Pancreas (tissue), 10 donors: ENCODE results near the gene FBXL2. TPM values are rescaled to one million over a fixed set of nuclear protein-coding genes. Genes with fewer than 3 reads are reported as not detected.

Experiments
- ATAC-seq, 4 donors: fragments of 200-7000 bp; cut with Tn5 transposase; one replicate each; pipeline versions ENCODE4 v1.8.0 to v1.9.1; 2020; ENCODE audit warnings: mild to moderate bottlenecking in 4 of 4, moderate library complexity in 4 of 4
- DNase-seq, 6 donors: peaks; one replicate each; pipeline ENCODE4 v3.0.0-alpha.2; 2020
- FAIRE-seq: peaks from 2 replicates; lab custom pipeline; 2012; peaks lifted over from hg19 to GRCh38; lab: Jason Lieb, UNC
- H3K27ac ChIP-seq, 4 donors: fragments of 200-600 bp; sonication (generic); 1 replicate in 3 of 4; 2 replicates in 1 of 4; pipeline versions ENCODE4 v1.5.0 to v1.8.0; 2020
- H3K27me3 ChIP-seq, 4 donors: fragments of 200-600 bp; one replicate each; pipeline ENCODE4 v1.8.0; 2021
- H3K36me3 ChIP-seq, 3 donors: fragments of 200-600 bp; sonication (generic) in 1 of 3; one replicate each; pipeline versions ENCODE4 v1.5.0 to v1.8.0; 2020 to 2021
- H3K4me1 ChIP-seq, 3 donors: fragments of 200-600 bp; one replicate each; pipeline ENCODE4 v1.8.0; 2021
- H3K4me3 ChIP-seq, 4 donors: fragments of 200-600 bp; sonication (generic) in 2 of 4; one replicate each; pipeline versions ENCODE4 v1.5.0 to v1.8.0; 2020 to 2021
- H3K9me3 ChIP-seq, 4 donors: fragments of 200-600 bp; one replicate each; pipeline ENCODE4 v1.8.0; 2021
- WGBS, 2 donors: extraction: QIAGEN DNeasy Blood & Tissue Kit; methylation state at CpG; one replicate each; pipeline ENCODE4 v1.1.7; 2013; 5-methylcytosine and 5-hydroxymethylcytosine counted together
- intact Hi-C, 3 donors: fragments of 100-400 bp; cut with DNase I; formaldehyde crosslinking; loops; one replicate each; pipeline versions ENCODE4 v1.11.1 to v1.14.2; 2022
- polyA plus RNA-seq, 2 donors: library from polyadenylated mRNA; stranded (reverse); fragments of 200-250 nt; gene quantifications; one replicate each; pipeline ENCODE4 v1.2.3, GENCODE V29; 2013
- total RNA-seq, 6 donors: library from RNA; stranded (reverse); fragmentation: NEBNext Ultra II Directional in 4 of 6; extraction: Animal tissue kit (Norgen Biotek cat#: 25700) in 4 of 6; gene quantifications; one replicate each; pipeline versions ENCODE4 v1.2.1 to v1.2.4, GENCODE V29; 2021 to 2023
- TF ChIP-seq, protein P1 (sequence below), 4 donors: fragments of 200-600 bp; sonication (generic) in 3 of 4; IDR thresholded peaks; one replicate each; pipeline versions ENCODE4 v1.5.0 to v1.8.0; 2021; ENCODE audit warnings: antibody characterized with exemption in 4 of 4
- donor health status: healthy with polysubstance abuse.
- donor health status: DM: no; HTN: no; CAD: no; lungs with moderate emphysema.
- donor health status: DM: no; HTN: no; CAD: no.
- donor health status: control.
- donor health status: control.
- donor health status: Bipolar disorder and iron deficiency.
- donor health status: DM: yes; HTN: yes; CAD: no.
- donor health status: DM: no; HTN: no; CAD: no.
- donor health status: DM: no; HTN: no; CAD: no.
- donor health status: DM: yes; HTN: yes; CAD: no.

The FBXL2 gene, protein sequence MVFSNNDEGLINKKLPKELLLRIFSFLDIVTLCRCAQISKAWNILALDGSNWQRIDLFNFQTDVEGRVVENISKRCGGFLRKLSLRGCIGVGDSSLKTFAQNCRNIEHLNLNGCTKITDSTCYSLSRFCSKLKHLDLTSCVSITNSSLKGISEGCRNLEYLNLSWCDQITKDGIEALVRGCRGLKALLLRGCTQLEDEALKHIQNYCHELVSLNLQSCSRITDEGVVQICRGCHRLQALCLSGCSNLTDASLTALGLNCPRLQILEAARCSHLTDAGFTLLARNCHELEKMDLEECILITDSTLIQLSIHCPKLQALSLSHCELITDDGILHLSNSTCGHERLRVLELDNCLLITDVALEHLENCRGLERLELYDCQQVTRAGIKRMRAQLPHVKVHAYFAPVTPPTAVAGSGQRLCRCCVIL
- 1 to 10 TPM; 1.8 to 7.8 (median 2.9) TPM for total RNA-seq
- polyA plus RNA-seq: 1 to 10 TPM; 2.5 to 5.0 TPM

DNA sequence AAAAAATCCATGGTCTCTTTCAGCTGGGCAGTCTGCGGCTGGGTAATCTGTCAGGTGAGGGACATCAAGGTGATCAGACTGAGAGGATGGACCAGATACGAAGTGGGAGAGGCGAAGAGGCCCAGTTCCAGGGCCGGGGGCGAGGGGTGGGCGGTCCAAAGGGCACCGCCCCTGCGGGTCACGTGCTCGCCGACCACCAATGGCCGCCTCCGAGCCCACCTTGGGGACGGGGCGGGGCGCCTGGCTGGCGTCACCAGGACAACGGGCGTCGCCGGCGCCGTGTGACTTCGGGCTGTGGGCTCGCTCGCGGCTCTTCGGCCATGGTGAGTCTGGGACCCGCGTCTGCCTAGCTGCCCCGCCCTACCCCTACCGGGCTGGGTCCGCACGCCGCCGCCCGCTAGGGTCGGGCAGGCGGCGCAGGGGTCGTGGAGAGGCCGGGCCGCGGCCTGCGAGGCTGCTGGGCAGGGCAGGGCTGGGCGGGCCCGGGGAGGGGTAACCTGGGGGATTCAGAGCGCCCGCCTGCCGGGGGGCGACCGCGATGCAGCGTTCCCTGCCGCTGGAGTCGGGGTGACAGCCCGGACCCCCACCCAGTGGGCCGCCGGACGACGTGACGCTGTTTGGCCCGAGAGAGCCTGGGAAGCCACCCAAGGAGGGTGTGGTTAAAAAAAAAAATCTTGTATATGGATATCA lies at the start of gene FBXL2:
Gene FBXL2, plus strand, starts transcription at position 250 of the 690 bp plus-strand sequence. Its CDS starts 71 bp downstream, at position 321.
- intact Hi-C loops: no loop called here
- Histone ChIP-seq H3K27ac (peak within 1 kb of the TSS in 1 of 4 donors; percentile 27), H3K36me3 (no peaks in the 10 kb centered on the region), H3K27me3 (no peaks in the 10 kb centered on the region), H3K9me3 (no peaks in the 10 kb centered on the region), H3K4me1 (no peaks in the 10 kb centered on the region), H3K4me3 (peak within 1 kb of the TSS; percentile 67 to 97 (median 83))
- DNase-seq (peak; percentile 71 to 89 (median 78)), ATAC-seq (peak; percentile 97 to 99 (median 98)), FAIRE-seq (no peak)
- 0 to 1% methylated on average over 48 to 63 of the region's 63 CpGs for WGBS, 2 donors
- TF ChIP-seq, protein P1, sequence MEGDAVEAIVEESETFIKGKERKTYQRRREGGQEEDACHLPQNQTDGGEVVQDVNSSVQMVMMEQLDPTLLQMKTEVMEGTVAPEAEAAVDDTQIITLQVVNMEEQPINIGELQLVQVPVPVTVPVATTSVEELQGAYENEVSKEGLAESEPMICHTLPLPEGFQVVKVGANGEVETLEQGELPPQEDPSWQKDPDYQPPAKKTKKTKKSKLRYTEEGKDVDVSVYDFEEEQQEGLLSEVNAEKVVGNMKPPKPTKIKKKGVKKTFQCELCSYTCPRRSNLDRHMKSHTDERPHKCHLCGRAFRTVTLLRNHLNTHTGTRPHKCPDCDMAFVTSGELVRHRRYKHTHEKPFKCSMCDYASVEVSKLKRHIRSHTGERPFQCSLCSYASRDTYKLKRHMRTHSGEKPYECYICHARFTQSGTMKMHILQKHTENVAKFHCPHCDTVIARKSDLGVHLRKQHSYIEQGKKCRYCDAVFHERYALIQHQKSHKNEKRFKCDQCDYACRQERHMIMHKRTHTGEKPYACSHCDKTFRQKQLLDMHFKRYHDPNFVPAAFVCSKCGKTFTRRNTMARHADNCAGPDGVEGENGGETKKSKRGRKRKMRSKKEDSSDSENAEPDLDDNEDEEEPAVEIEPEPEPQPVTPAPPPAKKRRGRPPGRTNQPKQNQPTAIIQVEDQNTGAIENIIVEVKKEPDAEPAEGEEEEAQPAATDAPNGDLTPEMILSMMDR (IDR thresholded peaks at IDR 0.05): no peak

DNA sequence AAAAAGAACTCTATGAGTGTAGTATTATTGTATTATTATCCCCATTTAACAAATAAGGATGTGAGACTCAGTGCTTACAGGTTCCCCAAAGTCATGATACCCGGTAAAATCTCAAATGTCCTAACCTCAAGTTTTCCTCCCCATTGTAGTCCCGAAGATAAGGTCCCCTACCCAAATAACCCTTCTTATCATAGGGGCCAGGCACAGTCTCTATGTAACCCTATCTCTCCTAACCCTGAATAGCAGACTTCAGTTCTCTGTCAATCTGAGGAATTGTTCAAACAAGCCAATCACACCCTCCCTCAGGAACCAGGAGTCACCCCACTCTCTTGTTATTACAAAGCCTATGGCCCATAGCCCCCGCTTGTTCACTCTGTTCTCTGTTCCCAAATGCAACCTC lies 48.2 kb upstream of the FBXL2 start:
- Histone ChIP-seq H3K9me3 (no peaks in the 10 kb centered on the region), H3K4me1 (no peaks in the 10 kb centered on the region), H3K27ac (no peak overlapping the region), H3K36me3 (no peaks in the 10 kb centered on the region), H3K27me3 (no peaks in the 10 kb centered on the region), H3K4me3 (no peak overlapping the region)
- ATAC-seq (no peak), DNase-seq (no peak), FAIRE-seq (no peak)
- intact Hi-C loops: no loop called here
- TF ChIP-seq, protein P1 (IDR thresholded peaks at IDR 0.05): no peak
- WGBS, 2 donors: 48 to 57% methylated on average over 3 of the region's 3 CpGs

DNA sequence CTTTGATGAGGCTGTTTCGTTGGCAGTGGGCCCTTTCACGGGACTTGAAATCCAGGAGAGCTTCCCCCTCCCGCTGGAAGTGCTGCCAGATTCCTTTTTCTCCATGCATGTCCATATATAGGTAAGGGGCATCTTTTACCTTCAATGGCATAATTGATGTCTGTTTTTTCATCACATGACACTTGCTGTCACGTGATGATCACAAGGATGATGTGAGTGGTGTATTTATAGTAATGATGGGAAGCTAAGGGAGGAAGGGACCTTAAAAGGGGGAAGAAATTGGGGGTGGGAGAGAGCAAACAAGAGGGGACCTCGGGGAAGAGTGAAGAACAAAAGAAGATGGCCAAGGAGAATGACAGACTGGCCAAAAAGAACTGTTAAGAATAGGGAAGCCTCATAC lies 47.3 kb upstream of the FBXL2 start:
- no peaks in the 10 kb centered on the region for H3K9me3 ChIP-seq
- 42 to 51% methylated on average over 5 of the region's 5 CpGs for WGBS, 2 donors
- no peaks in the 10 kb centered on the region for H3K36me3 ChIP-seq
- intact Hi-C loops: no loop called here
- ATAC-seq (no peak), DNase-seq (no peak), FAIRE-seq (no peak)
- no peaks in the 10 kb centered on the region for H3K27me3 ChIP-seq
- H3K4me3 ChIP-seq: no peak overlapping the region
- no peaks in the 10 kb centered on the region for H3K4me1 ChIP-seq
- H3K27ac ChIP-seq: no peak overlapping the region
- TF ChIP-seq, protein P1 (IDR thresholded peaks at IDR 0.05): no peak

DNA sequence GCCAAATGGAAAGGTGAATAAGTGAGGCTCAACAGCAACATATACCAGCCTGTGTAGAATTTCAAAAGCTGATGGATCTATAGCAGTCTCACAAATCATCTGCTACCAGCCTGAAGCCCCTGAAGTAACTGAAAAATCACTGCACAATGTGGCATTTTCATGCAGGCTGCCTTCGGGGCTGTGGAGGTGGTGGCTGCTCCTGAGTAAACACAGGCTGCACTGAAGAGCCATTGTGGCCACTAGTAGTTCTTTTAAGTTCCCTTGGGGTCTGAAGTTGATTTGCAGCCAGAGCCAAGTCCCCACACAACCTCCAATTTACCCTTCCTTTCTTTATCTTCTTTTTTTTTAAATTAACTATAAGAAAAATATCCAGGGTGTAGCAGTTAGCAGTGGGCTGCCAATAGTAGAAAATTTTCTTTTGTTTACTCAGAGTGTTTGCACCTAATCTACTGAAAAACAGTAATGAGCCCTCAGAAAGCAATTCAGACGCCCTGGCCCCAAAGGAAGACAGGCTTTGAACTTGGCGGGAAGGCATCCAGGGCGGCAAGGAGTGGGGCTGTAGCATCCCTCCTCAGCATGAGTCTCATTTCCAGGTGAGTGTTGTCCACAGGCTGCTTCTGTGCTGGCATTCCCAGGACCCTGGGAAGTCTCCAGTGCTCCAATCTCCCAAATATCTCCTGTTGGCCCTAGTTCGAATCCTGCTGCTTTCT lies 45.3 kb upstream of the FBXL2 start:
- WGBS, 2 donors: 28 to 29% methylated on average over 5 of the region's 5 CpGs
- TF ChIP-seq, protein P1 (IDR thresholded peaks at IDR 0.05): no peak
- DNase-seq: no peak
- no peak overlapping the region for H3K4me3 ChIP-seq
- intact Hi-C loops: no loop called here
- H3K27me3 ChIP-seq: no peaks in the 10 kb centered on the region
- H3K27ac ChIP-seq: no peak overlapping the region
- H3K4me1 ChIP-seq: no peaks in the 10 kb centered on the region
- FAIRE-seq: no peak
- no peak for ATAC-seq
- no peaks in the 10 kb centered on the region for H3K36me3 ChIP-seq
- no peaks in the 10 kb centered on the region for H3K9me3 ChIP-seq
